Hepatocyte (in vitro differentiated cells): Measurements from ENCODE around the gene ERC2. TPM values are rescaled to one million over a fixed set of nuclear protein-coding genes. Genes with fewer than 3 reads are reported as not detected.

ENCODE experiments used
- DNase-seq: peaks from one replicate; pipeline ENCODE4 v3.0.0-alpha.2; 2016; ENCODE audit warnings: low spot score
- H2AFZ ChIP-seq: fragments of 200-600 bp; sonication (generic); 2 replicates; pipeline ENCODE4 v1.6.0; 2016; ENCODE audit warnings: antibody characterized with exemption, mild to moderate bottlenecking
- H3K27ac ChIP-seq: fragments of 200-600 bp; sonication (generic); 2 replicates; pipeline ENCODE4 v1.5.1; 2016; ENCODE audit warnings: mild to moderate bottlenecking
- H3K27me3 ChIP-seq: fragments of 200-600 bp; sonication (generic); 2 replicates; pipeline ENCODE4 v1.6.1; 2016
- H3K36me3 ChIP-seq: fragments of 200-600 bp; sonication (generic); replicated peaks from 2 replicates; pipeline ENCODE4 v1.5.1; 2016; ENCODE audit warnings: low read depth; ENCODE audit not compliant: insufficient read depth
- H3K4me1 ChIP-seq: fragments of 200-600 bp; sonication (generic); 2 replicates; pipeline ENCODE4 v1.5.1; 2016; ENCODE audit warnings: mild to moderate bottlenecking, moderate library complexity; ENCODE audit not compliant: insufficient read depth
- H3K4me2 ChIP-seq: fragments of 200-600 bp; sonication (generic); 2 replicates; pipeline ENCODE4 v1.6.0; 2016
- H3K4me3 ChIP-seq: fragments of 200-600 bp; sonication (generic); 2 replicates; pipeline ENCODE4 v1.5.1; 2016; ENCODE audit warnings: mild to moderate bottlenecking
- H3K79me2 ChIP-seq: fragments of 200-600 bp; sonication (generic); 2 replicates; pipeline ENCODE4 v1.6.0; 2017; ENCODE audit warnings: mild to moderate bottlenecking
- H3K9me2 ChIP-seq: fragments of 200-600 bp; sonication (generic); replicated peaks from 2 replicates; pipeline ENCODE4 v1.6.0; 2017; ENCODE audit warnings: mild to moderate bottlenecking; ENCODE audit not compliant: insufficient read depth
- H3K9me3 ChIP-seq: fragments of 200-600 bp; sonication (generic); 2 replicates; pipeline ENCODE4 v1.5.1; 2016; ENCODE audit warnings: low read depth, mild to moderate bottlenecking
- H4K20me1 ChIP-seq: fragments of 200-600 bp; sonication (generic); 2 replicates; pipeline ENCODE4 v1.6.0; 2016; ENCODE audit warnings: mild to moderate bottlenecking; ENCODE audit not compliant: insufficient read depth, poor library complexity, severe bottlenecking
- EZH2 ChIP-seq: fragments of 200-600 bp; sonication (generic); IDR thresholded peaks from 2 replicates; pipeline ENCODE4 v1.6.1; 2016; ENCODE audit warnings: antibody characterized with exemption, mild to moderate bottlenecking, borderline replicate concordance
- EZH2phosphoT487 ChIP-seq: fragments of 200-600 bp; sonication (generic); IDR thresholded peaks from one replicate; pipeline ENCODE4 v1.6.1; 2018; ENCODE audit warnings: antibody characterized with exemption, mild to moderate bottlenecking, low read depth, moderate library complexity; ENCODE audit not compliant: unreplicated experiment, severe bottlenecking
- WGBS: methylation state at CpG from one replicate; pipeline ENCODE4 v1.1.6; 2016; ENCODE audit warnings: low lambda C conversion rate; ENCODE audit errors: missing lambda C conversion rate; 5-methylcytosine and 5-hydroxymethylcytosine counted together
- polyA plus RNA-seq: library from polyadenylated mRNA; unstranded; fragments of >200 nt; fragmentation: Nextera tagmentation; extraction: Ambion mirVana; gene quantifications from 2 replicates; pipeline ENCODE4 v1.2.1, GENCODE V29; 2016
- total RNA-seq: library from RNA; depleted of rRNA; stranded (reverse); fragments of >200 nt; gene quantifications from 2 replicates; pipeline ENCODE4 v1.2.3, GENCODE V29; 2014
- TF ChIP-seq, protein P1 (sequence below): fragments of 200-600 bp; sonication (generic); IDR thresholded peaks from 2 replicates; pipeline ENCODE4 v1.5.1; 2016; ENCODE audit warnings: antibody characterized with exemption, mild to moderate bottlenecking; ENCODE audit not compliant: poor library complexity

Gene ERC2
- total and polyA plus RNA-seq, 2 experiments from 2014 or later: 1.2 to 5.3 TPM

DNA sequence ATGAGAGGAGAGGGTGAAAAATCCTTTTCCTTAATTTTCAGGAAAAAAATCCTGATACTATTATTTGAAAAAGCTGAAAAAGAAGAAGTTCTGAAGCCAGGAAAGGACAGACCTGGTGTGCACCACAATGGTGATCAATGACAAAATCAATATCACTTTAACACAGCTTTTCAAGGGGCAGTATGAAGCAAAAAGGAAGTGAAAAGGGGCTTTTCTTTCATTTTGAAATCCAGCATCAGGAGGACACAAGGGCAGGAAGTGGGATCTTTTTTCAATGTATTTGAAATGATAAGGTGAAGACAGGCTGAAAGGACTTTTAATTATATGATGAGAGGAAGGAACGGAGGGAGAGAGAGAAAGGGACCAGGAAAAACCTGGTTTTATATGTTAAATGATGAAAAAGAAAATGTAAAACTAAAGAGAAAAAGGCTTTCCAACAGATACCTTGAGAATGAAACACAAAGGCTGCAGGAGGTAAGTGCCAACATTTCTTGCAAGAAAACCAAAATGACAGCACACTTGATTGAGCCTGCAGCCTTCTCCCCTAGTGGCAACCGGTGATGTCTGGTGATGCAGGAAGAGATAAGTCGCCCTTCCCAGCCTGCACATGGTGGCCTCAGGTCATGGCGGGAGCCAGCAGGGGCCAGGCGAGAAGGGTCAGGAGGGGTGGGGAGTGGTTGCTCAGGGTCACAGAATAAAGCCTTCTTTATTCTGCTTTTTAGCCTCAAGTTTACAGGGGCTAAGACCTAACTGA is 744.4 kb downstream of the ERC2 start:
- no peak for DNase-seq
- no peaks in the 10 kb centered on the region for H3K9me2 ChIP-seq
- no peaks in the 10 kb centered on the region for H3K9me3 ChIP-seq
- no peak overlapping the region for H3K4me3 ChIP-seq
- 59% methylated on average over 5 of the region's 5 CpGs for WGBS
- no peaks in the 10 kb centered on the region for H3K79me2 ChIP-seq
- no peak overlapping the region for H2AFZ ChIP-seq
- peaks cover 6% of the 10 kb centered on the region for H3K4me1 ChIP-seq
- H3K27ac ChIP-seq: no peak overlapping the region
- no peaks in the 10 kb centered on the region for H4K20me1 ChIP-seq
- no peak for TF ChIP-seq EZH2phosphoT487
- TF ChIP-seq EZH2: no peak
- TF ChIP-seq, protein P1, sequence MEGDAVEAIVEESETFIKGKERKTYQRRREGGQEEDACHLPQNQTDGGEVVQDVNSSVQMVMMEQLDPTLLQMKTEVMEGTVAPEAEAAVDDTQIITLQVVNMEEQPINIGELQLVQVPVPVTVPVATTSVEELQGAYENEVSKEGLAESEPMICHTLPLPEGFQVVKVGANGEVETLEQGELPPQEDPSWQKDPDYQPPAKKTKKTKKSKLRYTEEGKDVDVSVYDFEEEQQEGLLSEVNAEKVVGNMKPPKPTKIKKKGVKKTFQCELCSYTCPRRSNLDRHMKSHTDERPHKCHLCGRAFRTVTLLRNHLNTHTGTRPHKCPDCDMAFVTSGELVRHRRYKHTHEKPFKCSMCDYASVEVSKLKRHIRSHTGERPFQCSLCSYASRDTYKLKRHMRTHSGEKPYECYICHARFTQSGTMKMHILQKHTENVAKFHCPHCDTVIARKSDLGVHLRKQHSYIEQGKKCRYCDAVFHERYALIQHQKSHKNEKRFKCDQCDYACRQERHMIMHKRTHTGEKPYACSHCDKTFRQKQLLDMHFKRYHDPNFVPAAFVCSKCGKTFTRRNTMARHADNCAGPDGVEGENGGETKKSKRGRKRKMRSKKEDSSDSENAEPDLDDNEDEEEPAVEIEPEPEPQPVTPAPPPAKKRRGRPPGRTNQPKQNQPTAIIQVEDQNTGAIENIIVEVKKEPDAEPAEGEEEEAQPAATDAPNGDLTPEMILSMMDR: no peak
- H3K36me3 ChIP-seq: no peaks in the 10 kb centered on the region
- H3K27me3 ChIP-seq: no peaks in the 10 kb centered on the region
- H3K4me2 ChIP-seq: no peak overlapping the region

DNA sequence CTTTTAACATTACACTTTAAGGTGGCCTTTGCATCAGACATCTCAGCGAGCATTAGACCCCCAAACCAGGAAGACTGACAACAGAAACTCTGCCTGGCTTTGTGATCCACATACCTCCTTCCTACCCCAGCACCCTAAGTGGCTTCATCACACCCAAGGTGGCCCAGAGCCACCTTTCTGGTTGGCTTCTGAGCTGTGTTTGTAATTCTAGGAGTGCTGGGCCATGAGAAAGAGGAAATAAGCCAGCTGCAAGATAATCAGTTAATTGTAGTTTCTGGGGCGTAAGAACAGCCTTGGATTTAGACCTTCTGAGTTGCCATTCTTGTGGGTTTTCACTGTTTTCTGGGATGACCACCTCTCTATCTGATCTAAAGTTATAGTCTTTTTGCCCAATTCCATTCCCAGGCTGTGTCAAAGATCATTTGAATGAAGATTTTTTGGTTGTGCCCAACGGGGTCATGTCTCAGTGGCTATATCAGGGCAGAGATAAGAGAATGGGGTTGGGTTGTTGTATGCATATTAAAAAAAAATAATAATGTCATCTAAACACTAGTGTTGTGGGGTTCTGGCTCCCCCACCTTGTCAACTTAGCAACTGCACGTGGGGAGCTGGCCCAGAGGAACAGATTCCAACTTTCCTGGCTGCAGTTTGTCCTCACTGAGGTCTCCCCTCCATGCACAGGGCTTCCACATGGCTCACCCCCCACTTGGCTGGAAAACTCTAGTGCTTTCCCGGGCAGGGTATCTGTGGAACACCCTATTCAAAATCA is 746.4 kb downstream of the ERC2 start:
- Histone ChIP-seq H3K27me3 (no peaks in the 10 kb centered on the region), H3K4me2 (no peak overlapping the region), H3K9me2 (no peaks in the 10 kb centered on the region), H3K4me1 (peaks cover 6% of the 10 kb centered on the region), H3K4me3 (no peak overlapping the region), H3K36me3 (no peaks in the 10 kb centered on the region), H3K9me3 (no peaks in the 10 kb centered on the region), H3K79me2 (no peaks in the 10 kb centered on the region), H4K20me1 (no peaks in the 10 kb centered on the region), H3K27ac (no peak overlapping the region), H2AFZ (no peak overlapping the region)
- peak; percentile 56 for DNase-seq
- 65% methylated on average over 5 of the region's 5 CpGs for WGBS
- TF ChIP-seq, protein P1: peak; percentile 58
- TF ChIP-seq EZH2 (no peak), EZH2phosphoT487 (no peak)

DNA sequence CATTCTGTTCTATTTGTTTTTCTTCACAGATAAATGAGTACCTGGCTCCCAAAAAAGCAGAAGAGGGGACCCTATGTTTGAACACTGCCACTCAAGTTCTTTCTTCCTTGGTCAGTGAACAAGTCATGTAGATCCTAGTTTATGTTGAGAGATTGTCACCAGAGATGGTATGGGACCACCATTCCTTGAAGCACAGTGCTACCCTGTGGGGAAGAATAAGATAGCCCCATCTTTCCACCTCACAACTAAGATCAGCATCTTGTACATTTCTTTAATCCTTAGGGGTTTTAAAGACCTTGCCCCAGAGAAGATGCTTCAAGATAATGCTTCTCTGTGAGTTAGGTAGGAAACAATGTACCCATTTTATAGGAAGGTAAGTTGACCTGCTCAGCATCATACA is 747.7 kb downstream of the ERC2 start:
- H2AFZ ChIP-seq: no peak overlapping the region
- no peaks in the 10 kb centered on the region for H3K79me2 ChIP-seq
- H3K9me3 ChIP-seq: no peaks in the 10 kb centered on the region
- no peak for TF ChIP-seq EZH2
- TF ChIP-seq, protein P1: peak; percentile 33
- H4K20me1 ChIP-seq: no peaks in the 10 kb centered on the region
- H3K36me3 ChIP-seq: no peaks in the 10 kb centered on the region
- peaks cover 6% of the 10 kb centered on the region for H3K4me1 ChIP-seq
- peak; percentile 23 for DNase-seq
- H3K27me3 ChIP-seq: peaks cover 4% of the 10 kb centered on the region
- no peak overlapping the region for H3K4me2 ChIP-seq
- H3K27ac ChIP-seq: no peak overlapping the region
- no peaks in the 10 kb centered on the region for H3K9me2 ChIP-seq
- H3K4me3 ChIP-seq: no peak overlapping the region
